ENCODE measurements around the gene MID1. TPM values are rescaled to one million over a fixed set of nuclear protein-coding genes. Genes with fewer than 3 reads are reported as not detected.

The MID1 gene
- total RNA-seq, 1 donor from 2014 or later, result 3.4 TPM

DNA sequence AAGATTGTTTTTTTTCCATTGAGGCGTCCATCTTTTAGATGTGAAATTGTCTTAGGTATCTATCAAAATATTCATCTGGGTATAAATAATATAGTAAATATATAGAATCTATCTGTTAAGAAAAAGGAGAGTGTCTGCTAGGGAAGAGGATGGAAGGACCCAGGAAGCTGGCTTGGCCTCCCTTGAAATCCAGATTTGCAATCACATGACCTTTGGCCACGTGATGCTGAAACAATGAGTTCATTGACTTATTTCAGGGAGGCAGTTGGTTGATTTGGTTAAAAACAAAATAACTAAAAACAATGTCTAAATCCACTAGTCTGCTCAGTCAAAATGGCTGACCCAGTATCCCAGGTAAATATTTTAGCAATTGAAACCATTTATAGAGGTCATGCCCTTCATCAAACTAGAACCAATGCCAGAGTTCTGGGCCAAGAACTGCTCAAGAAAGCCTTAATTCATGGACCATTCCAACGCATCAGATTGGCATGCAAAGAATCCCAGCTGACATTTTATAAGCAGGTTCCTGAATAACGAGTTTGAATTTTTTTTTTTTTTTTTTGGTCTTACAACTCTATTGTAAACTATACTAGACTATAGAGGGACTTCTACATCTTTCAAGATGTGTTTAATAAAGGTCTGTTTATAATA lies 172.7 kb downstream of the MID1 start:
- Histone ChIP-seq H3K27me3 (ENCODE audit: control insufficient read depth, insufficient read depth, low read length) (no peaks in the 10 kb centered on the region), H3K36me3 (ENCODE audit: control insufficient read depth, insufficient read depth, low read length) (no peaks in the 10 kb centered on the region), H3K4me3 (ENCODE audit: low read depth, low read length) (no peak overlapping the region)
- TF ChIP-seq, protein P1, sequence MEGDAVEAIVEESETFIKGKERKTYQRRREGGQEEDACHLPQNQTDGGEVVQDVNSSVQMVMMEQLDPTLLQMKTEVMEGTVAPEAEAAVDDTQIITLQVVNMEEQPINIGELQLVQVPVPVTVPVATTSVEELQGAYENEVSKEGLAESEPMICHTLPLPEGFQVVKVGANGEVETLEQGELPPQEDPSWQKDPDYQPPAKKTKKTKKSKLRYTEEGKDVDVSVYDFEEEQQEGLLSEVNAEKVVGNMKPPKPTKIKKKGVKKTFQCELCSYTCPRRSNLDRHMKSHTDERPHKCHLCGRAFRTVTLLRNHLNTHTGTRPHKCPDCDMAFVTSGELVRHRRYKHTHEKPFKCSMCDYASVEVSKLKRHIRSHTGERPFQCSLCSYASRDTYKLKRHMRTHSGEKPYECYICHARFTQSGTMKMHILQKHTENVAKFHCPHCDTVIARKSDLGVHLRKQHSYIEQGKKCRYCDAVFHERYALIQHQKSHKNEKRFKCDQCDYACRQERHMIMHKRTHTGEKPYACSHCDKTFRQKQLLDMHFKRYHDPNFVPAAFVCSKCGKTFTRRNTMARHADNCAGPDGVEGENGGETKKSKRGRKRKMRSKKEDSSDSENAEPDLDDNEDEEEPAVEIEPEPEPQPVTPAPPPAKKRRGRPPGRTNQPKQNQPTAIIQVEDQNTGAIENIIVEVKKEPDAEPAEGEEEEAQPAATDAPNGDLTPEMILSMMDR (IDR thresholded peaks at IDR 0.05; ENCODE audit: insufficient read depth, low read length, severe bottlenecking), result no peak
- peak; percentile 18 for DNase-seq (ENCODE audit: low read depth)
- no peak for FAIRE-seq

DNA sequence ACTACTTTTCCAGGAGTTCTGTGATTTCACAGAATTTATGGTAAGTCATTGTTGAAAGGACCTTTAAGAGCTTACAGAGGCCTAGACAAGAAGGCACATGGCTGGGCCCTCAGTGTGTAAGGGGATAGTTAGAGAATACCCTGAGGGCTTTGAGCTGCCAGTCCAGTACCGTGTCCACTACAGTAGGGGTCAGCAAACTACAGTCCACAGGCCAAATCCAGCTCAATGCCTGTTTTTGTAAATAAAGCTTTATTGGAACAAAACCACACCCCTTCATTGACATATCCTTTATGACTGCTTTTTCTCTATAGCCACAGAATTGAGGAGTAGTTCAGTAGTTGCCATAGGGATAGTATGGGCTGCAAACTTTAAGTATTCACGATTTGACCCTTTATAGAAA lies 176.2 kb downstream of the MID1 start:
- Histone ChIP-seq H3K4me3 (ENCODE audit: low read depth, low read length) (no peak overlapping the region), H3K36me3 (ENCODE audit: control insufficient read depth, insufficient read depth, low read length) (no peaks in the 10 kb centered on the region), H3K27me3 (ENCODE audit: control insufficient read depth, insufficient read depth, low read length) (no peaks in the 10 kb centered on the region)
- TF ChIP-seq, protein P1 (IDR thresholded peaks at IDR 0.05; ENCODE audit: insufficient read depth, low read length, severe bottlenecking), result no peak
- FAIRE-seq (no peak), DNase-seq (ENCODE audit: low read depth) (no peak)

DNA sequence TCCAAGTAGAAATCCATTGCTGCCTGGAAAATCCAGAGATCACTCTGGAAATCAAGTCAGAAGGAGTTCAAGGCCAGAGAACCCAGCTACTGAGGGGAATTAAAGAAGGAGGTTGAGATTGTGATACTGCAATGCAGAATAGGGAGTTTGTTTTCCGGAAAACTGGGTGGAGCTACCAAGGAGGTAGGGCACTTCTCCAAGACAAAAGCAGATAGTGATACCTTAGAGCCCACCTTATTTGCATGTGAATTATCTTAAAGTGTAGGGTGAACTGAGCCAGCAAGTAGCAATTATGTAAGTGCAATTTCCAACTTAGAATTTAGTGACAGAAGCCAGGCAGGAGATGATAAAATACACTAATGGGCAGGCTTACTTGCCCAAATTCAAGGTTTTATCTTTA lies 178.9 kb downstream of the MID1 start:
- FAIRE-seq (no peak), DNase-seq (ENCODE audit: low read depth) (no peak)
- Histone ChIP-seq H3K36me3 (ENCODE audit: control insufficient read depth, insufficient read depth, low read length) (no peaks in the 10 kb centered on the region), H3K27me3 (ENCODE audit: control insufficient read depth, insufficient read depth, low read length) (no peaks in the 10 kb centered on the region), H3K4me3 (ENCODE audit: low read depth, low read length) (no peak overlapping the region)
- TF ChIP-seq, protein P1 (IDR thresholded peaks at IDR 0.05; ENCODE audit: insufficient read depth, low read length, severe bottlenecking), result no peak

DNA sequence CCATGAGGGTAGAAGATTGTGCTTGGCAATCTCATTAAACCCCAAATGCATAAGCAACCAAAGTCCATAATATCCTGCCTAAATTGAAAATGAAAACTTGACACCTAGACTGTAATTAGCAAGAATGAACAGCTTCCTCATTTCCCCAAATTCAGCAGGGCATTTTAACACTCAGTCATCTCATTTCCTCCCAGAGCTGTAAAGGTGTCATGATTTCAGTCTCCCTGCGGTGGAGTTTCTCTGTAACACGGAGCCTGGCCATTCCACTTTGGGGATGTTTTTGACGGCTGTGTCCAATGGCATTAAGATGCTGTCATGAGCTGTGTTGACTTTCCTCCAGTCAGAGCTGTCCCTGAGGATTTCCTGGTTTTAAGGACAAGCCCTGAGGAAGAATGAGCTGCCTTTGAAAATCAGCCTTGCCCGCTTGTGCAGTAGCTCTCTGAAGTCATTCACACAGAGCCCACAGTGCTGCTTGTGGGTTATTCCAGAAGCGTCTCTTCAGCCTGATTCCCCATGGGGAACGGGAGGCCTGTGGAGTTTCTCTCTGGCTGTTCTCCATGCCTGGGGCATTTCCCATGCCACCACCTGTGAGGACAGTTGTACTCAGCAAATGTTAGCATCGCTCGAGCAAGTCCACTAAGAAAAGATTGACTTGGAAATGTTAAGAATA lies 187.0 kb downstream of the MID1 start:
- no peak for DNase-seq (ENCODE audit: low read depth)
- FAIRE-seq, result no peak
- Histone ChIP-seq H3K4me3 (ENCODE audit: low read depth, low read length) (no peak overlapping the region), H3K27me3 (ENCODE audit: control insufficient read depth, insufficient read depth, low read length) (no peaks in the 10 kb centered on the region), H3K36me3 (ENCODE audit: control insufficient read depth, insufficient read depth, low read length) (no peaks in the 10 kb centered on the region)
- TF ChIP-seq, protein P1 (IDR thresholded peaks at IDR 0.05; ENCODE audit: insufficient read depth, low read length, severe bottlenecking), result no peak

DNA sequence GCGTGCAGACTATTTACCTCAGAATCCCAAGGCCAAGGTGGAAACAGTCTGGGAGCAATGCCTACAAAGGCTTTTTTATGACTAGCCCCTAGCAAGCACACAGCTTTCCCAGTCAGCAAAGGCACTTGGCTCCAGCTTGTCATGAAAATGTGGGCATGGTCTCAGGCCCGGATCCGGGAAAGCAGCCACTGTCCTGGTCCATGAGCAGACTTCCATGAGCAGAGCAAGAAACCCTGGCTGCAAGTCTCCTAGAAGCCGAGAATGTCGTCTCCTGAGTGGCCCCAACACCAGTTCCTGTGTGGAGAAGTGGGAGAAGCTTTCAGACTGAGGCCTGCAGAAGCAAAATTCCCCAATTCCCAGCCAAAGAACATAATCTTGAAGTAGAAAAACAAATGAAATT lies 190.5 kb downstream of the MID1 start:
- H3K27me3 ChIP-seq (ENCODE audit: control insufficient read depth, insufficient read depth, low read length), result no peaks in the 10 kb centered on the region
- TF ChIP-seq, protein P1 (IDR thresholded peaks at IDR 0.05; ENCODE audit: insufficient read depth, low read length, severe bottlenecking), result no peak
- no peak for FAIRE-seq

More for the DNA sequence above, 190.5 kb downstream of the MID1 start:
- Histone ChIP-seq H3K36me3 (ENCODE audit: control insufficient read depth, insufficient read depth, low read length) (no peaks in the 10 kb centered on the region), H3K4me3 (ENCODE audit: low read depth, low read length) (no peak overlapping the region)
- no peak for DNase-seq (ENCODE audit: low read depth)
